Nephron (organoid): Measurements from ENCODE around the gene SLIT1.

ENCODE experiments used
- H3K27ac Mint-ChIP-seq, 3 experiments: 2 replicates each; pipeline ENCODE4 v1.8.0; 2020; ENCODE audit warnings: mixed read lengths in 3 of 3, mild to moderate bottlenecking in 2 of 3, moderate library complexity in 1 of 3
- H3K27me3 Mint-ChIP-seq: 2 replicates; pipeline ENCODE4 v1.8.0; 2021; ENCODE audit warnings: low read depth, mild to moderate bottlenecking, moderate library complexity, mixed read lengths
- H3K36me3 Mint-ChIP-seq: 2 replicates; pipeline ENCODE4 v1.8.0; 2020; ENCODE audit warnings: low read depth, mixed read lengths
- H3K4me1 Mint-ChIP-seq: 2 replicates; pipeline ENCODE4 v1.8.0; 2020; ENCODE audit warnings: mixed read lengths
- H3K4me3 Mint-ChIP-seq, 3 experiments: 2 replicates each; pipeline ENCODE4 v1.8.0; 2020; ENCODE audit warnings: mild to moderate bottlenecking in 3 of 3, mixed read lengths in 3 of 3, moderate library complexity in 2 of 3
- H3K9me3 Mint-ChIP-seq: 2 replicates; pipeline ENCODE4 v1.8.0; 2020; ENCODE audit warnings: mixed read lengths
- TF ChIP-seq, protein P1 (sequence below), 3 experiments: fragments of 200-600 bp; sonication (generic); IDR thresholded peaks; one replicate each; pipeline ENCODE4 v1.5.0; 2021; ENCODE audit warnings: antibody characterized with exemption in 3 of 3; ENCODE audit not compliant: unreplicated experiment in 3 of 3

The SLIT1 gene

DNA sequence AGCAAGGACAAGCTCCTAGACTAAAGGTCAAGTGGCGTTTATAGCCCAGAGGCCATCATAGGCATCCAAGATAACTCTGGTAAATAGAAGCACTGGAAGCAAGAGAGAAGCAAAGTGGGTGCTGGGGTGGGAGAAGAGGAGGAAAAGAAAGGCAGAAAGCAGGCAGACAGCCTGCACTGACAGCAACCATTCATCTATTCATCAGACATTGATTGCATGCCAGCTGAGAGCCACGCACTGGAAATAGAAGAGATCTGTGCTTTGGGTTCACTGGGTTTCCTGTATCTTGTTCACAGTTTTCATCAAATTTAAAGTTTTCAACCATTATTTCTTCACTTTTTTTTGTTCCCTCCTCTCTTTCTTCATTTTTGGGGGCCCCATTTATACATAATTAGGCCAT is 4.7 kb upstream of the SLIT1 start:
- no peaks in the 10 kb centered on the region for H3K9me3 Mint-ChIP-seq
- no peak overlapping the region for H3K4me3 Mint-ChIP-seq
- TF ChIP-seq, protein P1, sequence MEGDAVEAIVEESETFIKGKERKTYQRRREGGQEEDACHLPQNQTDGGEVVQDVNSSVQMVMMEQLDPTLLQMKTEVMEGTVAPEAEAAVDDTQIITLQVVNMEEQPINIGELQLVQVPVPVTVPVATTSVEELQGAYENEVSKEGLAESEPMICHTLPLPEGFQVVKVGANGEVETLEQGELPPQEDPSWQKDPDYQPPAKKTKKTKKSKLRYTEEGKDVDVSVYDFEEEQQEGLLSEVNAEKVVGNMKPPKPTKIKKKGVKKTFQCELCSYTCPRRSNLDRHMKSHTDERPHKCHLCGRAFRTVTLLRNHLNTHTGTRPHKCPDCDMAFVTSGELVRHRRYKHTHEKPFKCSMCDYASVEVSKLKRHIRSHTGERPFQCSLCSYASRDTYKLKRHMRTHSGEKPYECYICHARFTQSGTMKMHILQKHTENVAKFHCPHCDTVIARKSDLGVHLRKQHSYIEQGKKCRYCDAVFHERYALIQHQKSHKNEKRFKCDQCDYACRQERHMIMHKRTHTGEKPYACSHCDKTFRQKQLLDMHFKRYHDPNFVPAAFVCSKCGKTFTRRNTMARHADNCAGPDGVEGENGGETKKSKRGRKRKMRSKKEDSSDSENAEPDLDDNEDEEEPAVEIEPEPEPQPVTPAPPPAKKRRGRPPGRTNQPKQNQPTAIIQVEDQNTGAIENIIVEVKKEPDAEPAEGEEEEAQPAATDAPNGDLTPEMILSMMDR (IDR thresholded peaks at IDR 0.05; ENCODE audit: unreplicated experiment in 3 of 3), result no peak
- no peaks in the 10 kb centered on the region for H3K36me3 Mint-ChIP-seq
- H3K27ac Mint-ChIP-seq, result no peak overlapping the region
- H3K27me3 Mint-ChIP-seq, result peaks cover 57% of the 10 kb centered on the region
- H3K4me1 Mint-ChIP-seq, result no peaks in the 10 kb centered on the region

DNA sequence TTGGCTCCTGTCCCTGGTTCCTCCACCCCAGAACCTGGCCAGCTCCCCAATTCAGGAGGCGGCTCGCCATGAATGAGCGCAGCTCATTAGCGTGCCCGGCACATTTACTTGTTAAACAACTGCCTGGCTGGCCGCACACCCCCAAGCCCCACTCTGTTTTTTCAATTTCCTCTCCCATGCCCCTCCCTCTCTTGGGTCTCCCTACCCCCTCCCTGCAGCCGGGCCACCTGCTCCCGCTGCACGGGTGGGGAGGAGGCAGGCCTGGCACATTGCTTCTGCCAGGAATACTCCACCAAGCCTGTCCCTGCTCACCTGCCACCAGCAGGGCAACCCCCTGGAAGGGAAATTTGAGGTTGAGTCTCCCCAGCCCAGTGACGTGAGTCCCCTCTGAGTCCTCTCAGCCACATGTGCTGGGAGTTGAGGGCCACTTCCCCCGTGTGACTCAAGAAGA is 2.5 kb upstream of the SLIT1 start:
- Mint-ChIP-seq H3K9me3 (no peaks in the 10 kb centered on the region), H3K27me3 (peaks cover 65% of the 10 kb centered on the region), H3K36me3 (no peaks in the 10 kb centered on the region), H3K27ac (no peak overlapping the region), H3K4me1 (peaks cover 18% of the 10 kb centered on the region), H3K4me3 (no peak overlapping the region)
- TF ChIP-seq, protein P1 (IDR thresholded peaks at IDR 0.05; ENCODE audit: unreplicated experiment in 3 of 3), result no peak

DNA sequence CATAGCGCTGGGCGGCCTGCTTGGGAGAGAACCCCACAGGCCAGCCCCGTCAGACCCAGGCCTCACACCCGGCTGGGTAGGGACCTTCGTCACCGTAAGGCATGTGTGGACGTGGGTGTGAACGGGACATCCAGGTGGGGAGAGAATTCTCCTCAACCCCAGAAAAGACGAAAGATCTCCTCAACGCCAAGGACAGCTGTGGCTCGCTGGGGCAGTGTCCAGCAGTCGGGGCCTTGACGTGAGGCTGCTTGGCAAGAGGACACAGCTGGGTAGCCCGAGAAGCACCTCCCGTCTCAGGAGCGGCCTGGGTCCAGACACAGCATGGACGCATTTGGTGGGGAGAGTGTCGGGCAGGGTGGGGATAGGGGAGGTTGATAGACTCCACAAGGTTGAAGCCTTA is 1.2 kb upstream of the SLIT1 start:
- no peaks in the 10 kb centered on the region for H3K9me3 Mint-ChIP-seq
- TF ChIP-seq, protein P1 (IDR thresholded peaks at IDR 0.05; ENCODE audit: unreplicated experiment in 3 of 3), result no peak
- peaks cover 18% of the 10 kb centered on the region for H3K4me1 Mint-ChIP-seq
- H3K4me3 Mint-ChIP-seq, result peak overlapping the region; percentile 39 to 82 (median 68)
- H3K27me3 Mint-ChIP-seq, result peaks cover 67% of the 10 kb centered on the region
- no peaks in the 10 kb centered on the region for H3K36me3 Mint-ChIP-seq
- H3K27ac Mint-ChIP-seq, result no peak overlapping the region

DNA sequence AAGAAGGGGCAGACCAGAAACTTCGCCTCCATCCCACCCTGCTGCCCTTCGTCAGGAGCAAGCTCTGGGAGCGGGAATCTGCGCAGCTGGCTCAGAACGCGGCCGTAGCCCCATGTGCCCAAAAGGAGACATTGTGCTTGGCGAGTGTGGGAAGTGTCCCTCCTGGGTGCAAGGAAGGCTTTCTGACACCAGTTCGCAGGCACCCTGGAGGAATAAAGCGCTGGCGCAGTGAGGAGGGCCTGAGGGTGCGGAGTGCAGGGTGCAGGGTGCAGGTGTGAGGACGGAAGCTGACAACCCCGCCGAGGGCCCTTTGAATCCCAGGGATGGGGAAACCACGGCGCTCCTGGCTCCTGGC is 811 bp downstream of the SLIT1 start:
- TF ChIP-seq, protein P1 (IDR thresholded peaks at IDR 0.05; ENCODE audit: unreplicated experiment in 3 of 3), result no peak
- H3K9me3 Mint-ChIP-seq, result no peaks in the 10 kb centered on the region

DNA sequence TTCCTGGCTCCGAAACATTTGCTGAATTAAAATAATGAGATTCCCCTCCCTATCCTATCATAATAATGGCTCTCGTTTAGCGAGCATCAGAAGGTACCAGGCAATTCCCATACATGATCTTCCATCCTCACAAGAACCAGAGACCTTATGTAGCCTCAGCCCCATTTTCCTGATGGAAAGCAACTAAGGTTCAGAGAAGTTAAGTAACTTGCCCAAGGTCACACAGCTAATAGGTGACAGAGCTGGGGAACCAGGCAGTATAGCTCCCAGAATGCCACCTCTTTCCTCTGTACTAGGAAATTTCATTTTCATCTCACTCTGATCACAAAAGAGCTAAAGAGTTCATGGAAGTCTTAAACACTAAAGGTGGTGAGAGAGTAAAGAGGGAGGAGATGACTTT is 2.4 kb downstream of the SLIT1 start:
- H3K36me3 Mint-ChIP-seq, result no peaks in the 10 kb centered on the region
- peak overlapping the region in 2 of 3 experiments; percentile 44 to 84 for H3K4me3 Mint-ChIP-seq
- H3K27ac Mint-ChIP-seq, result no peak overlapping the region
- no peaks in the 10 kb centered on the region for H3K9me3 Mint-ChIP-seq
- H3K27me3 Mint-ChIP-seq, result peaks cover 75% of the 10 kb centered on the region
- TF ChIP-seq, protein P1 (IDR thresholded peaks at IDR 0.05; ENCODE audit: unreplicated experiment in 3 of 3), result no peak
- peaks cover 25% of the 10 kb centered on the region for H3K4me1 Mint-ChIP-seq

More for the DNA sequence above, 811 bp downstream of the SLIT1 start:
- Mint-ChIP-seq H3K36me3 (no peaks in the 10 kb centered on the region), H3K4me3 (peak overlapping the region; percentile 78 to 84 (median 82)), H3K27ac (no peak overlapping the region), H3K27me3 (peaks cover 79% of the 10 kb centered on the region), H3K4me1 (peaks cover 25% of the 10 kb centered on the region)

DNA sequence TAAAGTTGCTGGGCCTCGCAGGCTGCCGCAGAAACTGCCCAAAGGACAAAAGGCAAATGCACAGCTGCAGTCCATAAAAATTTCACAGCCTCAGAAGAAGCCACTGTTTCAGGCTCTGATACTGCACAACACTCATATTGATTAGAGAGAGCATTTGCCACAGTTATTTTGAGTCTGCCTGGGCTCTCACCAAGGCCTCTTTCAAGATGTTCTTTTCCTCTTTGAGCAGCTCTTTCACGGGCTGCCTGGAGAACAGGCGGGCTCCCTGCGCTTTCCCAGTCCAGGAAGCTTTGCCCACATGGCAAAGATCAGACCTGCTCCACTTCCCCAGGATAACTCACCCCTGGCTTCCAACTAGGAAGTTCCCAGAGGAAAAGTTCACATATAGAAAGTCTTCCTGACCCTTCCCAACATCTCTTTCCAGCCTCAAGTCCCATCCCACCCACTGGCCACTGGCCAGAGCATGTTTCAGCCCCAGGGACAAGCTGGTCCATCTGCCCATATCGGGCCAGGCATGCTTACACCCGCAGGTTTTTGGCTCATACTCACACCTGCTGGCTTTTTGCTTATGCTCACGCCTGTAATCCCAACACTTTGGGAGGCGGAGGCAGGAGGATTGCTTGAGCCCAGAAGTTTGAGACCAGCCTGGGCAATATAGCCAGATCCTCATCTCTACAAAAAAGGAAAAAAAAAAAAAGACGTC is 3.3 kb downstream of the SLIT1 start:
- peaks cover 25% of the 10 kb centered on the region for H3K4me1 Mint-ChIP-seq
- H3K27me3 Mint-ChIP-seq, result peaks cover 69% of the 10 kb centered on the region
- H3K27ac Mint-ChIP-seq, result no peak overlapping the region
- TF ChIP-seq, protein P1 (IDR thresholded peaks at IDR 0.05; ENCODE audit: unreplicated experiment in 3 of 3), result no peak
- no peaks in the 10 kb centered on the region for H3K36me3 Mint-ChIP-seq
- peak overlapping the region in 1 of 3 experiments; percentile 38 for H3K4me3 Mint-ChIP-seq
- no peaks in the 10 kb centered on the region for H3K9me3 Mint-ChIP-seq
